IMR-90 (cell line): ENCODE data around the gene CCDC74B. TPM values are rescaled to one million over a fixed set of nuclear protein-coding genes. Genes with fewer than 3 reads are reported as not detected.
"Not testable (repeated sequence)": the region's sequence is repeated elsewhere in the genome, so short reads cannot be mapped to it uniquely, and the experiment has no call there.

ENCODE experiments used
- ATAC-seq: fragments of 200-7000 bp; cut with Tn5 transposase; 2 replicates; pipeline ENCODE4 v1.9.1; 2020; ENCODE audit warnings: low read depth, mild to moderate bottlenecking, moderate library complexity
- BruUV-seq: library from RNA; stranded (reverse); fragments of 400-500 nt; replicated peaks from 2 replicates; lab custom pipeline; 2021; lab: Mats Ljungman, UMichigan
- CTCF ChIA-PET: fragments of 300-600 bp; formaldehyde crosslinking; extraction: SDS; loops from one replicate; lab custom pipeline; 2021; ENCODE audit warnings: antibody characterized with exemption; lab: Yijun Ruan, JAX
- POLR2A ChIA-PET: fragments of 300-600 bp; sonication (Branson Sonifier 250); formaldehyde crosslinking; loops from one replicate; lab custom pipeline; 2022; ENCODE audit warnings: antibody characterized with exemption; ENCODE audit not compliant: unreplicated experiment; lab: Charles Lee
- DNase-seq: peaks from one replicate; pipeline ENCODE4 v3.0.0; 2013
- H2AFZ ChIP-seq: replicated peaks from 2 replicates; pipeline ENCODE3; 2013; ENCODE audit warnings: low read length, mild to moderate bottlenecking; ENCODE audit not compliant: poor library complexity
- H2AK5ac ChIP-seq: 2 replicates; pipeline ENCODE4 v1.6.1; 2013; ENCODE audit warnings: low read depth, low read length, inconsistent platforms
- H2AK9ac ChIP-seq: replicated peaks from 2 replicates; pipeline ENCODE3; 2013; ENCODE audit warnings: mild to moderate bottlenecking, low read depth, low read length, moderate library complexity; ENCODE audit not compliant: poor library complexity
- H2BK120ac ChIP-seq: 2 replicates; pipeline ENCODE4 v1.6.1; 2013; ENCODE audit warnings: low read depth, low read length, inconsistent platforms
- H2BK15ac ChIP-seq: 3 replicates; pipeline ENCODE4 v1.6.1; 2013; ENCODE audit warnings: low read depth, low read length, inconsistent platforms
- H2BK20ac ChIP-seq: 2 replicates; pipeline ENCODE4 v1.6.1; 2013; ENCODE audit warnings: low read depth, mild to moderate bottlenecking, inconsistent platforms, low read length, moderate library complexity
- H2BK5ac ChIP-seq: 2 replicates; pipeline ENCODE4 v1.6.1; 2013; ENCODE audit warnings: mild to moderate bottlenecking, low read depth, low read length, inconsistent platforms; ENCODE audit not compliant: poor library complexity, severe bottlenecking
- H3K14ac ChIP-seq: replicated peaks from 2 replicates; pipeline ENCODE4 v1.6.1; 2013; ENCODE audit warnings: low read depth, low read length, inconsistent platforms
- H3K18ac ChIP-seq: 2 replicates; pipeline ENCODE4 v1.6.1; 2013; ENCODE audit warnings: low read depth, low read length, control low read depth
- H3K23ac ChIP-seq: 2 replicates; pipeline ENCODE4 v1.6.1; 2013; ENCODE audit warnings: low read depth, low read length, inconsistent platforms
- H3K27ac ChIP-seq: 2 replicates; pipeline ENCODE4 v1.5.1; 2013; ENCODE audit warnings: mild to moderate bottlenecking, control low read depth, low read length; ENCODE audit not compliant: insufficient read depth
- H3K27me3 ChIP-seq: 2 replicates; pipeline ENCODE4 v1.6.1; 2013; ENCODE audit warnings: low read length; ENCODE audit not compliant: control insufficient read depth, insufficient read depth
- H3K36me3 ChIP-seq: 2 replicates; pipeline ENCODE4 v1.6.1; 2013; ENCODE audit warnings: low read length, mixed read lengths; ENCODE audit not compliant: control insufficient read depth, insufficient read depth
- H3K4ac ChIP-seq: 2 replicates; pipeline ENCODE4 v1.6.1; 2013; ENCODE audit warnings: low read depth, low read length, inconsistent platforms
- H3K4me1 ChIP-seq: 2 replicates; pipeline ENCODE4 v1.6.1; 2013; ENCODE audit warnings: low read length, mixed read lengths; ENCODE audit not compliant: control insufficient read depth, insufficient read depth
- H3K4me2 ChIP-seq: 2 replicates; pipeline ENCODE4 v1.6.1; 2013; ENCODE audit warnings: low read depth, mild to moderate bottlenecking, control low read depth, low read length, moderate library complexity
- H3K4me3 ChIP-seq: 2 replicates; pipeline ENCODE4 v1.5.1; 2013; ENCODE audit warnings: low read depth, mild to moderate bottlenecking, control low read depth, low read length, moderate library complexity; ENCODE audit not compliant: insufficient read depth
- H3K56ac ChIP-seq: 2 replicates; pipeline ENCODE4 v1.6.1; 2013; ENCODE audit warnings: low read length, inconsistent platforms; ENCODE audit not compliant: insufficient read depth; ENCODE audit errors: extremely low read depth
- H3K79me1 ChIP-seq, 2 experiments: 2 replicates each; pipeline ENCODE4 v1.6.1; 2013; ENCODE audit warnings: low read length in 2 of 2, inconsistent platforms in 1 of 2, low read depth in 1 of 2
- H3K9ac ChIP-seq: 2 replicates; pipeline ENCODE4 v1.6.1; 2013; ENCODE audit warnings: low read depth, low read length, control low read depth
- H3K9me1 ChIP-seq: 2 replicates; pipeline ENCODE4 v1.6.1; 2013; ENCODE audit warnings: low read length, inconsistent platforms; ENCODE audit not compliant: insufficient read depth
- H3K9me3 ChIP-seq: 2 replicates; pipeline ENCODE4 v1.6.1; 2013; ENCODE audit warnings: low read length; ENCODE audit not compliant: control insufficient read depth, insufficient read depth
- H4K20me1 ChIP-seq: 2 replicates; pipeline ENCODE4 v1.6.1; 2013; ENCODE audit warnings: low read length, inconsistent platforms; ENCODE audit not compliant: insufficient read depth
- H4K5ac ChIP-seq: 2 replicates; pipeline ENCODE4 v1.6.1; 2013; ENCODE audit warnings: mild to moderate bottlenecking, low read depth, low read length, control low read depth
- H4K8ac ChIP-seq, 2 experiments: 2 replicates each; pipeline ENCODE4 v1.6.1; 2013; ENCODE audit warnings: low read depth in 2 of 2, low read length in 2 of 2, control low read depth in 1 of 2, inconsistent platforms in 1 of 2
- H4K91ac ChIP-seq: 2 replicates; pipeline ENCODE4 v1.6.1; 2013; ENCODE audit warnings: low read depth, low read length, inconsistent platforms; ENCODE audit not compliant: insufficient read depth
- WGBS, 2 experiments: methylation state at CpG; one replicate each; pipeline versions ENCODE4 v1.1.5 to v1.1.7; 2013; ENCODE audit warnings: missing lambda C conversion rate in 2 of 2; ENCODE audit not compliant: insufficient read length in 1 of 2; ENCODE audit errors: extremely low coverage in 2 of 2; 5-methylcytosine and 5-hydroxymethylcytosine counted together
- dilution Hi-C: fragments of 300-500 bp; cut with HindIII; formaldehyde crosslinking; loops from one replicate; pipeline ENCODE4 v1.14.3; 2018; ENCODE audit warnings: low sequenced_read_pairs; ENCODE audit not compliant: unreplicated experiment
- in situ Hi-C: fragments of 300-500 bp; cut with MboI; formaldehyde crosslinking; loops from 3 replicates; pipeline ENCODE4 v1.14.3; 2019; ENCODE audit warnings: low sequenced_read_pairs, inconsistent platforms, mixed read lengths
- intact Hi-C: fragments of 100-400 bp; cut with micrococcal nuclease; formaldehyde crosslinking; loops from 2 replicates; pipeline ENCODE4 v1.10.0; 2022
- polyA plus RNA-seq, 3 experiments: library from polyadenylated mRNA; depleted of rRNA; stranded (reverse); fragments of >200 nt; gene quantifications; 2 replicates each; pipeline ENCODE4 v1.2.3, GENCODE V29; 2012; ENCODE audit warnings: low replicate concordance in 1 of 3
- total RNA-seq: library from RNA; depleted of rRNA; stranded (reverse); fragments of >200 nt; gene quantifications from 2 replicates; pipeline ENCODE4 v1.2.3, GENCODE V29; 2012

Gene CCDC74B
- total and polyA plus RNA-seq, 2 of the 4 experiments (the other 2 are of a cell fraction), result 3.9 to 8.4 TPM

- dilution Hi-C loops, H3K9me3 ChIP-seq, H3K4ac ChIP-seq, H2AK9ac ChIP-seq, H2BK5ac ChIP-seq, H2BK15ac ChIP-seq, H3K27me3 ChIP-seq, H2BK120ac ChIP-seq, H2BK20ac ChIP-seq, H4K8ac ChIP-seq, H2AFZ ChIP-seq, H3K79me1 ChIP-seq, H3K4me2 ChIP-seq, POLR2A ChIA-PET, H4K5ac ChIP-seq, H3K9me1 ChIP-seq, CTCF ChIA-PET, H3K4me3 ChIP-seq, BruUV-seq, H3K56ac ChIP-seq, H3K4me1 ChIP-seq, H3K9ac ChIP-seq, H2AK5ac ChIP-seq, in situ Hi-C loops, H4K91ac ChIP-seq, H3K36me3 ChIP-seq, H3K18ac ChIP-seq, intact Hi-C loops, ATAC-seq, H3K27ac ChIP-seq, H3K14ac ChIP-seq, H3K23ac ChIP-seq, H4K20me1 ChIP-seq, DNase-seq: not testable (repeated sequence)
- no CpG with 5 or more reads among the region's 10 CpGs for WGBS, 2 experiments
Observed at GRCh38 chr2:130136546-130136945, 8.4 kb downstream of the CCDC74B start.
